ENCODE measurements around the gene DDX10.
"Not testable (repeated sequence)": the region's sequence is repeated elsewhere in the genome, so short reads cannot be mapped to it uniquely, and the experiment has no call there.

DDX10 gene

GRCh38 chr11:108813086-108813485, 148.2 kb downstream of the DDX10 start:
- H3K4me3 ChIP-seq = no peak overlapping the region
- TF ChIP-seq CTCF (IDR thresholded peaks at IDR 0.05) = no peak
- DNase-seq (ENCODE audit: low spot score) = no peak
- H3K27ac ChIP-seq = no peak overlapping the region

GRCh38 chr11:108817976-108818375, 153.1 kb downstream of the DDX10 start:
- no peak for DNase-seq (ENCODE audit: low spot score)
- H3K27ac ChIP-seq = no peak overlapping the region
- no peak overlapping the region for H3K4me3 ChIP-seq
- no peak for TF ChIP-seq CTCF (IDR thresholded peaks at IDR 0.05)

GRCh38 chr11:108818971-108819370, 154.1 kb downstream of the DDX10 start:
- H3K4me3 ChIP-seq = no peak overlapping the region
- no peak for DNase-seq (ENCODE audit: low spot score)
- no peak for TF ChIP-seq CTCF (IDR thresholded peaks at IDR 0.05)
- H3K27ac ChIP-seq = no peak overlapping the region

GRCh38 chr11:108819957-108820356, 155.1 kb downstream of the DDX10 start:
- no peak for DNase-seq (ENCODE audit: low spot score)
- Histone ChIP-seq H3K4me3 (no peak overlapping the region), H3K27ac (no peak overlapping the region)
- TF ChIP-seq CTCF (IDR thresholded peaks at IDR 0.05) = no peak

GRCh38 chr11:108823960-108824359, 159.1 kb downstream of the DDX10 start:
- not testable (repeated sequence) for DNase-seq (ENCODE audit: low spot score); H3K27ac ChIP-seq; H3K4me3 ChIP-seq

DNA sequence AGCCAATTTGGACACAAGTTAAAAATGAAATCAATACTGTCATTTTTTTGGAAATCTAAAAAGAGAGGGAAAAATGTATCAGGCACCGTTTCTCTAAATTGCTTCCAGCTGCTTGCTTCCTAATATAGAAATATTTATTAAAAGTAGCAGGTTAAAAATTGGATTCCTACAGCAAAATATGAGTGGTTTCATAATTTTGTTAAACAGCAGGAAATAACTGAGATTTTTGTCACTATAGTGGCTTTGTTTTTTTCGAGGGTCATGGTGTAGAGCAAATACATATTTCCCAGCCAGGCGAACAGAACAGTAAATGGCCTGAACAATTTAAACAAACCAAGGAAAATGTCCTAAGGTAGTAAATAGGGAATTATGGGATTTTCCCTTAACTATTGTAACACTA, 159.7 kb downstream of the DDX10 start:
- Histone ChIP-seq H3K27ac (no peak overlapping the region), H3K4me3 (no peak overlapping the region)
- no peak for DNase-seq (ENCODE audit: low spot score)
- no peak for TF ChIP-seq CTCF (IDR thresholded peaks at IDR 0.05)

GRCh38 chr11:108825381-108825780, 160.5 kb downstream of the DDX10 start:
- no peak for DNase-seq (ENCODE audit: low spot score)
- Histone ChIP-seq H3K27ac (no peak overlapping the region), H3K4me3 (no peak overlapping the region)
- no peak for TF ChIP-seq CTCF (IDR thresholded peaks at IDR 0.05)

DNA sequence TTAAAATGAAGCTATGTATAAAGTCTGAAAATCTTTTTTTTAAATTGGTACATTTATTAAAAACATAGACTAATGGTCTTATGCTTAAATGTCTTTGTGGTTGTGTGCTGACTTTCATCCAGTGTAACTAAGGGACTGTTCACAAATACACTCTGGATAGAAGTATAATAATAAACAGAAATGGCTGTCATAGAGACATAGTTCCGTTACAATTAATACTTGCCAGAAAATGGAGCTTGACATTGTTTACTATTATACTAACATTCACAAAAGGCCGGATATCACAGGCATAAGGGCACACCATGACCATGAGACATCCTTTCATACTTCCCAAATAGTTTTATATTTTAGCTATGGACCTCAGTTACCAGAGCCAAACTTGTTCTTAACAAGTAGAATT, 161.3 kb downstream of the DDX10 start:
- H3K4me3 ChIP-seq = no peak overlapping the region
- H3K27ac ChIP-seq = no peak overlapping the region
- no peak for DNase-seq (ENCODE audit: low spot score)
- no peak for TF ChIP-seq CTCF (IDR thresholded peaks at IDR 0.05)
